ENCODE results near the gene FIGLA.

The FIGLA gene

GRCh38 chr2:70746094-70746974 lies 44.1 kb downstream of the FIGLA start:
- no peak for TF ChIP-seq CTCF (IDR thresholded peaks at IDR 0.05)

GRCh38 chr2:70745276-70745825 lies 45.1 kb downstream of the FIGLA start:
- TF ChIP-seq CTCF (IDR thresholded peaks at IDR 0.05), result no peak

- TF ChIP-seq CTCF (IDR thresholded peaks at IDR 0.05), result no peak
These were observed 46.0 kb downstream of the FIGLA start for GRCh38 chr2:70744397-70744796.

GRCh38 chr2:70743677-70744076 lies 46.8 kb downstream of the FIGLA start:
- TF ChIP-seq CTCF (IDR thresholded peaks at IDR 0.05), result no peak

- no peak for TF ChIP-seq CTCF (IDR thresholded peaks at IDR 0.05)
These were observed 47.4 kb downstream of the FIGLA start for GRCh38 chr2:70743068-70743467.

- no peak for TF ChIP-seq CTCF (IDR thresholded peaks at IDR 0.05)
These were observed 52.3 kb downstream of the FIGLA start for GRCh38 chr2:70738159-70738558.

- no peak for TF ChIP-seq CTCF (IDR thresholded peaks at IDR 0.05)
These were observed 55.4 kb downstream of the FIGLA start for GRCh38 chr2:70735071-70735470.
